ENCODE results near the gene SARS2.

DNA sequence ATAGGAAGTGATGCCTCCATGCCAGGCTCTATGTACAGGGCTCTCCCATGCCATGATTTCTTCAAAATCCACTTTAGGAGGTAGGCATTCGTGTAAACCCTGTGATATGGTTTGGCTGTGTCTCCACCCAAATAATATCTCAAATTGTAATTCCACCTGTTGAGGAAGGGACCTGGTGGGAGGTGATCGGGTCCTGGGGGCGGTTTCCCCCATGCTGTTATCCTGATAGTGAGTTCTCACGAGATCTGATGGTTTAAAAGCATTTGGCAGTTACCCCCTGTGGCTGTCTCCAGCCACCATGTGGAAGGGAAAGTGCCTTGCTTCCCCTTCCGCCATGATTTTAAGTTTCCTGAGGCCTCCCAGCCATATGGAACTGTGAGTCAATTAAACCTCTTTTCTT lies 8.1 kb downstream of the SARS2 start:
- TF ChIP-seq CTCF (conservative IDR thresholded peaks at IDR 0.05; ENCODE audit: low read depth, low read length) (no peak), EZH2 (IDR thresholded peaks at IDR 0.05; ENCODE audit: low read length, unreplicated experiment) (no peak), EZH2phosphoT487 (IDR thresholded peaks at IDR 0.05; ENCODE audit: borderline replicate concordance, low read length) (no peak)

Data from PC-3 (cell line).